ENCODE measurements around the gene APC2.
"Not testable (repeated sequence)": the region's sequence is repeated elsewhere in the genome, so short reads cannot be mapped to it uniquely, and the experiment has no call there.

Gene APC2

DNA sequence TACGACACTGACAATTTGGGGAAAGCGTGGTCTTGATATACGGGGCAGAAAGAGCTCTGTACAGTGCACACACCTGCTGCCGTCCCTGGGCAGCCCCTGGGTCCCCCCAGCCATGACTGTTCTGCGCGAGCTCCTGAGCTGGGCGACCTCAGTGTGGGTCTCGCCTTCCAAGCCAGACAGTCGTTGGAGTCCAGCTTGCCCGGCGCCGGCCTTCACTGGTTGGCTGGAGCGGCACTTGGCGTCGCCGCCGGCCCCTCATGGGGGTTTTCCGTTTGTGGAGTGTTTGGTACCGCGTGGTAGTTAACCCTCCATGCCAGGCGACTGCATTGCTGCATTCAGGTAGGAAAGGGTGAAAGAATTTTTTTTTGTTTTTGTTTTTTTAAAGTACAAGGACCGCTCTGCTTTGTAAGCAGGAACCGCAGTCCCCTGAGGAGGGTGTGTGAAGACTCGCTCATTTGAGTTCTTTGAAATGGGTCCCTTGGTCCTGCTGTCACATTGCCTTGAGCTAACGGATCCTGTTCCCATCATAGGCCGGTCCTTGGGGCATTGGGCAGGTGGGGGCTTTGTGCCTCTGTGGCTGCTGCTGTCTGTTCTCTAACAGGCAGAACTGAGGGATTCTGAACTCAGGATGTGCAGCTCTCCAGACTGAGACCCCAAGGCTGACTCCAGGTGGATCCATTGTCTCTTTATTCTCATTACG is 22.6 kb upstream of the APC2 start:
- in situ Hi-C loops (cut with HindIII; ENCODE audit: low sequenced_read_pairs), result no loop called here

DNA sequence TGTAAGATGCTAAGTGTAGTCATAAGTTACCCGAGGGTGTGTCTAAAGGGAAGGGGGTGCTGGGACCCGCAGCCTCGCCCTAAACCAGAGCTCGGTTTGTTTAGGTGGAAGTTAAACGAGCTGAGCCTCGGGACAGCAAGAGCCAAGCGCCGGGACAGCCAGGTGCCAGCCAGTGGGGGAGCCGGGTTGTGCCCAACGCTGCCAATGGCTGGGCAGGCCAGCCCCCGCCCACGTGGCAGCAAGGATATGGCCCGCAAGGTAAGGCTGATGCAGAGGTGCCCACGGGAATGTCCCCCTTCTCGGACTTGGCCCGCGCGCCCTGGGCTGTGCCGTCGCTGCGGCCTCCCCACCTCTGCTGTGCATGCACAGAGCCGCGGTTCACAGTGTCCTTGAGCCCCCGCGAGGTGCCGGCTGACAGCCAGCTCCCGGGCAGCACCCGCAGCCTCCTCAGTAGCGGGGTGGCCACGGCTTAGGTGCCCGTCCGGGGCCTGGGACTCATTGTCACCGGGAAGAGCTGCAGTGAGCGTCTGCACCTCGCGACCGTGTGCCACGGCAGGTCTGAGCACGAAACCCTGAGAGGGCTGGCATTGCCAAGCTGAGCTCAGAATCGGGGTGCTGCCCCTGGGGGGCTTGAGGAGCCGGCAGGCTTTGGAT is 21.1 kb upstream of the APC2 start:
- in situ Hi-C loops (cut with HindIII; ENCODE audit: low sequenced_read_pairs), result no loop called here

DNA sequence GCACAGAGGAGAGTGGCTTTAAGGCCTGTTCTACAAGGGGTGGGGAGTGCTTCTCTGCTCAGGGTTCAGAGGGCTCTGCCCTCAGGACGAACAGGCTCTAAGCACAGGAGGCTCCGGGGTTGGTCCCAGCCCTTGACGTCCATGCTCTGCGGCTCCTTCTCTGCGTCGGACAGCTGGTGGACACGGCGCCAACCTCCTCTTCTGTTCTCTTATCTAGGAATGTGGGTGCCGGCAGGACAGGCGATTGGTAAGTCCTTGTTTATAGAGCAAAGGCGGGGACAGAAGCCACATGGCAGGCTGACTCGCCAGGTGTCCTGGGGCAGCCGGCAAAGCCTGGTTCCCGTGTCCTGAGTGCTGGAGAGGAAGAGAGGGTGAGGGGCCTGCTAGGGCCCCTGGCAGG is 20.2 kb upstream of the APC2 start:
- in situ Hi-C loops (cut with HindIII; ENCODE audit: low sequenced_read_pairs), result no loop called here

DNA sequence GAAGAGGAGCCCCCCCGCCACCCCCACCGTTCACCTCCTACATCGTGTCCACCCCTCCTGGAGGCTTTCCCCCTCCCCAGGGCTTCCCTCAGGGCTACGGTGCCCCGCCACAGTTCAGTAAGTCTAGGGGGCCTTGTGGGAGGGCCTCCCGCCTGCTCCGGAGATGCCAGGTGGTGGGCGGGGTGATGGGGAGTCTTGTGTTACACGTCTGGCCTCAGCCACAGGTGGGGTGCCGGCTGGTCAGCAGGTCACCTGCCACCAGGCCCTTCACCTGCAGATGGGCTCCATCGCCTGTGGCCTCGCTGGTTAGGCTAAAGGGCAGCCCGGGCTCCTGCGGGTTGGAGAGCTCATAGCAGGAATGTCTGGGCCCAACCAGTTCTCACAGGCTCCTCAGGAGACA is 19.7 kb upstream of the APC2 start:
- in situ Hi-C loops (cut with HindIII; ENCODE audit: low sequenced_read_pairs), result no loop called here

DNA sequence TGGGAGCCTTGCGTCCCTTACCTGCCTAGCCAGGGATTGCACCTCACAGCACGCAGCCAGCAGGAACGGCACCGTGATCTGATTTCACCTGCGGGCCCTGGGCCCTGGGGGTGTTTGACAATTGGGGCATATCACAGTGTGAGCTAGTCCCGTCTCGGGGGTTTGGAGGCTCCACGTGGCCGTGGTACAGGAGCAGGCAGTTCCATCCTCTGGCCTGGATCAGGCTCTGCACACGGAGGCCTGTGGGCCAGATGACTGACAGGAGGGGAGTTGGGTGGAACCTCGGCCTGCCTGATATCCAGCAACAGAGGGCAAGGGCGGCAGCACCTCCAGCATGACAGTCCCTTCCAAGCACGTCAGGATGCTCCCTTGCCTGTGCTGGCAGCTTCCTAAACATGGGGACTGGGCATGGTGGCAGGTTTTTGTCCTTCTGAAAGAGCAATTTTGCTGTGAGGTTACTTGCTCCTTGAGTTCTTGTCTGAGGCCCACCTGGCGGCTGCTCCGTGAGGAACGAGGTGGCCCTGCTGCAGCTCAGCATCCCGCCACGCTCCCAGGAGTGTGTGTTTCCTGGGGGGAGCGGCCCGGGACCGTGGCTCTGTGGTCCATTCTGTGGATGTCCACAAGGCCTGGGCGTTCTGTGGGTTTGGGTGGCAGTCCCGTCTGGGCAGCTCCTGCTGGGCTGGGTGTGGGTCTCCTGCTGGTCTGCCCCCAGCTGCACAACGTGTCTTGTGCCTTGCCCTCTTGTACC is 18.0 kb upstream of the APC2 start:
- in situ Hi-C loops (cut with HindIII; ENCODE audit: low sequenced_read_pairs), result no loop called here

DNA sequence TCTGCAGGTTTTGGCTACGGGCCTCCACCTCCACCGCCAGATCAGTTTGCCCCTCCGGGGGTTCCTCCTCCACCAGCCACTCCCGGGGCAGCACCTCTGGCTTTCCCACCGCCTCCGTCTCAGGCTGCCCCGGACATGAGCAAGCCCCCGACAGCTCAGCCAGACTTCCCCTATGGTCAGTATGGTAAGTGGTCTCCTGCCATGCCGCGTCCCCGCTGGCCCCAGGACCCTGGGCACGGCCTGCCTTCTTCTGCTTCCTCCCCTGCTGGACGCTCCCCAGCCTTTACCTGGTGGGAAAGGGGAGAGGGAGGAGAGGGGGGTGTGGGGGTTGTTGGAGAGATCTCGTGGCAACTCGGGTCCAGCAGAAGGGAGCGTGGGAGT is 17.4 kb upstream of the APC2 start:
- in situ Hi-C loops (cut with HindIII; ENCODE audit: low sequenced_read_pairs), result no loop called here

DNA sequence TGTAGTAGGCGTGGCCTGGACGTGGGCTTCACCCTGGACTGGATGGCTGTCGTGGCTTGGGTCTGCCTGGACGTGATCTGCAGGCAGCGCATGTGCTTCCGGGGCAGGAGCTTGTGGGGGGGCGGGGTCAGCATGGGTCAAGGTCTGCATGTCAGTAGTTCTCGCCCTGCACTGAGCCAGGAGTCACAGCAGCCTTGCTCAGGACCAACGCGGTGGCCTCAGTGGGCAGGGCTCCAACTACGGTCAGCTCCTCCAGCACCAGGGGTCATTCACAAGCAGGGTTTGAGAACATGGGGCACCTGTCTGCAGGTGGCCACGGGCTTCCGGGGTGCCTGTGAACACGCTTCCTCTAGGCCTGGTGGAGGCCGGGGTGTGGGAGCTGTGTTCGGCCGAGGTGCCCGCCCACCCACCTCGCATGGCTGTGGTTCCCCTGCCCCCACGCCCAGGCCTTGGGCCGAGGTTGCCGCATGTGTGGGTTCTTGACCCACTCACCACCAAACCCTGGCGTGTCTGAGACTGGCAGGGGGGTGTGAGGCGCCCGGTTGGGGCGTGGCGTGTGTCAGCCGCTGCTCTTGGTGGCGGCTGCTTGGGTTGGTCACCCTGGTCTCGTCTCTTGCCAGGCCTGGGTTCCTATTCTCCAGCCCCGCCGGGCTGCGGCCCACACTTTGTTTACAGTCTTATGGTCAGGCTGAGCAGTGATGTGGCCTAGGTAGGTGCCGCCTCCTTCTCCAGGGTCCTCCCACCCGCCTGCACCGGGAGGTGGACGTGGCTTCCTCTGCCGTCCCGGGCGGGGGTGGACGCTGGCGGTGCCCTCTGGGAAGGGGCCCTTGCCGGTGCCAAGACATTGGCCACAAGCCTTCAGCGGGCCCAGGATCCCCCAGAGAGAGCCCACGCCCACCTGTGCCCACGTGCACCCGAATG is 16.5 kb upstream of the APC2 start:
- in situ Hi-C loops (cut with HindIII; ENCODE audit: low sequenced_read_pairs), result no loop called here

DNA sequence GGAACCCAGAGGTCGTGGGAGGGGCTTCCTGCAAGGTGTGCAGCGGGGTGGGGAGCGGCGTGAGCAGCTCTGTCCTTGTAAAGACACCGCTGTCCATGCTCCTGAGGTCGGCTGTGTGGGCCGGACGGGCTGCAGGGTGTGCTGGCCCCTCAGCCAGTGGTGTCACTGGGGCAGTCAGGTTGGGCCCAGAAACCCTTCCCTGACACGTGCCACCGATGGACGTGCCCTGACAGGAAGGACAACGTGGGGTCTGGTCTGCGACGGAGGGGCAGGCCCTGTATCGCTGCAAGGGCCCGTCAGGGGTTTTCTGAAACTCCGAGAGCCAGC is 15.9 kb upstream of the APC2 start:
- in situ Hi-C loops (cut with HindIII; ENCODE audit: low sequenced_read_pairs), result no loop called here

DNA sequence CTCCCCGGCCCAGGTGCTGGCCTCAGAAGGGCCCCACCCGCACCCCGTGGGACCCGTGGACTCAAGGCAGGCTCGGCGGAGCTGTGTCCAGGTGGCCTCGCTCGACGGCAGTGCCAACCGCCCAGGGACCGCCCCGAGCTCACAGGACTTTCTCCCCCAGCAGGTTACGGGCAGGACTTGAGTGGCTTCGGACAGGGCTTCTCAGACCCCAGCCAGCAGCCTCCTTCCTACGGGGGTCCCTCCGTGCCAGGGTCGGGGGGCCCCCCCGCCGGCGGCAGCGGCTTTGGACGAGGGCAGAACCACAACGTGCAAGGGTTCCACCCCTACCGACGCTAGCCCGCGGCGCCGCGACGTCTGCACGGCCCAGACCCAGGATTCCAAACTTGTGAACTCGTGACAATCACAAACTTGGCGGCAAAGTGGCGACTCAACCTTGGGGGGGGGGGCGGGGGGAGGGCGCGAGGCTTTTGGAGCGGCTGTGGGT is 15.3 kb upstream of the APC2 start:
- in situ Hi-C loops (cut with HindIII; ENCODE audit: low sequenced_read_pairs), result no loop called here

DNA sequence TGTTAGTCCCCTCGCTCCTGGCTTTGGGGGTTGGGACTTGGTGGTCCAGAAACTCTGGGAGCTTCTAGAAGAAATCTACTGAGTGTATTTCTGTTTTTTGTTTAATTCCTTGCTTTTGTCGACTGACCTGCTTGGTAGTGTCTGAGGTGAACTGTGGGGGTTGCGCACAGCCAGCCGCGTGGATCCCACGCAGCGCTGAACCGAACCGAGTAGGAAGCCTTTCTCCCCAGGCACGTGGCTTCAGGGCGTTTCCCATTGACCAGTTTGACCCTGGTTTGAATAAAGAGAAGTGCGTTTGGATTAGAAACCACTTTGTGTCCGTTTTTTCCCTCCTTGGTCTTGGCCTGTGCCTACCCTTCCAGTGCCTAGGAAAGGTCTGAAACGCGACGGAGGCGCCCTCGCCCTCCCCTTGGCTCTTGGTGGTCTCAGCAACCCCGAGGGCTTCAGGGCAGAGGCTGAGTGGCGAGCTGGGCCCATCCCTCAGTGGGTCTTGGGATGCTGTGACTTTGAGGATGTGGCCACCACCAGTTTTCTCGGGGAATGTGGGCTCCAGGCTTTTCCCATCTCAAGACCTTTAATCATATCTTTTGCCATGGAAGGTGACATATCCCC is 14.4 kb upstream of the APC2 start:
- in situ Hi-C loops (cut with HindIII; ENCODE audit: low sequenced_read_pairs), result no loop called here

DNA sequence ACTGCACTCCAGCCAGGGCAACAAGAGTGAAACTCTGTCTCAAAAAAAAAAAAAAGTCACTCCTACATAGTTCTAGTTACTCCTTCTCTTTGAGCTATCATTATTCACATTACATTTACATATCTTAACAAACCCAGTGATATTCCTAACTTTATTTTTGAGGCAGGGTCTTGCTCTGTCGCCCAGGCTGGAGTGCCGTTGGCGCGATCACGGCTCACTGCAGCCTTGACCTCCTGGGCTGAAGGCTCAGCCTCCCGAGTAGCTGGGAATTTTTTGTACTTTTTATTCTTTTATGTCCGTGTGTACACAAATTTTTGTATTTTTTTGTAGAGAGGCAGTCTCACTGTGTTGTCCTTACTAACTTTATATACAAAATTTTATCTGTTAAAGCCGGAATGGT is 12.3 kb upstream of the APC2 start:
- in situ Hi-C loops (cut with HindIII; ENCODE audit: low sequenced_read_pairs), result no loop called here

DNA sequence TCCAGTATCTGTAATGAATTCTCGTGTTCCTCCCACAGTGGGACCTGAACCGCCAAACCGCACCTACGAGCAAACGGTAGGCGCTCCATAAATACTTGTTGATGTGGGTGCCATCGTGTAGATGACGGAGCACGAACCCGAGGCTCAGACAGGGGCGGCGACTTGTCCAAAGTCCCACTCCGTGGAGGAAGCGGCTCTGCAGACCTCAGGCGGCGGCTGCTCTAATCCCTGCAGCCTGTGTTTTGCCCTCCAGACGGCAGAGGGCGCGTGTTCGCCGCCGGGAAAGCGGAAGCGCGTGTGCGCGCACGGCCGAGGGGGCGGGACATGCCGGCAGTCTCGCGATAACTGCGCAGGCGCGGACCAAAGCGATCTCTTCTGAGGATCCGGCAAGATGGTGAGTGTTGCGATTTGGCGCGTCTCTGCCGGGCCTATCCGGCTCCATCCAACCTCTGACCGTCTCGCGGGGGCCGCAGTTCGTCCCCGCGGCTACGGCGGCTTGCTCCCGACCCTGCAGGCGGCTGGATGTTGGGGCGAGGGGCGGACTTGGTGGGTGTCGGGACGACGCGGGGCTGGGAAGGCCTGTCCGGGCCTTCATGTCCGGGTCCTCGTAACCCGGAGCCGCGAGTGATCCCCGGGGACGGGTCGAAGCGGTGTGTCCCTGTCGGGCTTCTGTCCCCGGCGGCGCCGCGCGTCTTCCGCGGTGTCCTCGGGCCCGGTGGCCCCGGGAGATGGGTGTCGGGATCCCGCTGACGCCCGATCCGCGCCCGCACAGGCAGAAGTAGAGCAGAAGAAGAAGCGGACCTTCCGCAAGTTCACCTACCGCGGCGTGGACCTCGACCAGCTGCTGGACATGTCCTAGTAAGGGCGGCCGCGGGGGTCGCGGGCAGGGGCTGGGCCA is 11.6 kb upstream of the APC2 start, which contains the start of gene RPS15:
RPS15 (plus strand) TSS at position 362 of the 898 bp plus-strand sequence; CDS start at position 392, 30 bp downstream.
- in situ Hi-C loops (cut with HindIII; ENCODE audit: low sequenced_read_pairs), result no loop called here

DNA sequence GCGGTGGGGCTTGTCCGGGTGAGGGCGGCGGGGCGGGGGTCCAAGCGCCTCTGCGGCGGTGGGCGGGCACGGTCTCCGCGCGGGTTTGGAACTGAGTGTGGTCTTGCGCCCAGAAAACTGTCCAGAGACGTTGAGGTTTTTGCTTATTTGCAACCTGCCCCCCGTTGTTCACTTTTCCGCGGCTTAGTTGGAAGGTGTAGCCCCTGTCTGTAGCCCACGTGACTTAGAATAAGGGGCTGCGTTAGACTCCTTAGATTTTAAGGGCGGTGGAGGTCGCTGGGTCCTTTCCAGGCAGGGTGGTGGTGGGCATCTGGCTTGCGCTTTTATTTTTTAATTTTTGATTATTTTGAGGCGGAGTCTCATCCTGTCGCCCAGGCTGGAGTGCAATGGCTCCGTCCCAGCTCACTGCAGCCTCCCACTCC is 11.0 kb upstream of the APC2 start:
- in situ Hi-C loops (cut with HindIII; ENCODE audit: low sequenced_read_pairs), result no loop called here

DNA sequence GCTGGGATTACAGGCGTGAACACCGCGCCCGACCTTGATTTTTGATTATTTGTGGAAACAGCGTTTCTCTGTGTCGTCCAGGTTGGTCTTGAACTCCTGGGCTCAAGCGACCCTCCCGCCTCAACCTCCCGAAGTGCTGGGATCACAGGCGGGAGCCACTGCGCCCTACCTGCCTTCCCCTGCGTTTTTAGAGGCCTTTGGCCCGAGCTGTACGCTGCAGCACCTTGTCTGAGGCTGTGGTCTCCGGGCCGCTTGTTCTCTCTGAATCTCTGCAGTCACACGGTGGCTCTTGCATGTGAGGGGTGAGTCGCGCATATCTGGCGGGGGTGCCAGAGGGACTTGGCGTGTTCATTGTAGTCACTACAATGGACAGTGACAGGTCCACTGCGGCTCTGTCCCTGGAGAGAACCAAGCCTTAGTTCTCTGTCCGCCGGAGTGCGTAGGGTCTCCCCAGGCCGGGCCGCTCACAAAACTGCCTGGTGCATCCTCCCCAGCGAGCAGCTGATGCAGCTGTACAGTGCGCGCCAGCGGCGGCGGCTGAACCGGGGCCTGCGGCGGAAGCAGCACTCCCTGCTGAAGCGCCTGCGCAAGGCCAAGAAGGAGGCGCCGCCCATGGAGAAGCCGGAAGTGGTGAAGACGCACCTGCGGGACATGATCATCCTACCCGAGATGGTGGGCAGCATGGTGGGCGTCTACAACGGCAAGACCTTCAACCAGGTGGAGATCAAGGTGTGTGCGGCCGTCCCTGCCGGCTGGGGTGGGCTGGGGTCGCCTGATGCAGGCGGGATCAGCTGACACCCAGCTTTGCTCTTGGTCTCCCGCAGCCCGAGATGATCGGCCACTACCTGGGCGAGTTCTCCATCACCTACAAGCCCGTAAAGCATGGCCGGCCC is 10.2 kb upstream of the APC2 start:
- in situ Hi-C loops (cut with HindIII; ENCODE audit: low sequenced_read_pairs), result not testable (repeated sequence)

DNA sequence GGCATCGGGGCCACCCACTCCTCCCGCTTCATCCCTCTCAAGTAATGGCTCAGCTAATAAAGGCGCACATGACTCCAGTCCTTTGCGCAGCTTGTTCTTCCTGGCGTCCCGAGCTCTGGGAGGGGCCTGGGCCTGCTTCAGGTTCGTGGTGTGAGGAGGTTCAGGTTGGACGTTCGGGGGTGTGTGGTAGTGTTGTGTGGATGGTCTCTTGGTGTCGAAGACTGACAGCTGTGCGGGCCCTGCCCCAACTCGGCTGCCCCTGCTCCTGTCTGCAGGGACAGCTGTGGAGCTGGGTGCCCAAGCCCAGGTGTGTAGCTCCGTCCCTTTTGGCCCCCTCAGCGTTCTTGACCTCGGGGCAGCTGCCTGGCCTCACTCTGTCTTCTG is 9.5 kb upstream of the APC2 start:
- in situ Hi-C loops (cut with HindIII; ENCODE audit: low sequenced_read_pairs), result no loop called here

DNA sequence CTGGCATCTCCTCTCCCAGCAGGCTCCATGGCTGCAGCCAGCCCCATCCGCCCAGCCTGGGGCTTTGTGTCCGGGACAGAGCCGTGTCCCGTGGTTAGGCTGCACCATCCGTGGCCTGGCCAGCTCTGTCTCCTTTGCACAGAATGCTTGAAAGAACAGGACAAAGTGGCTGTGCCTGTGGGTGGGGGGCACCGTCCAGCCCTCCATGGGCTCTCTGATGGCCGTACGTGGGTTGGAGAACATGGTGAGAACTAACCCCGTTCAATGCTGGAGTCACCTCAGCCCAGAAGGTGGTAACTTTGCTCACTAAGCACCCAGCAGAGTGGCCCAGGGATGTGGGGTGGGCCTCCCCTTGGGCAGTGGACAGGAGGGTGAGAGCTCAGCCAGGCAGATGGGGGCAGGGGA is 8.9 kb upstream of the APC2 start:
- in situ Hi-C loops (cut with HindIII; ENCODE audit: low sequenced_read_pairs), result no loop called here

DNA sequence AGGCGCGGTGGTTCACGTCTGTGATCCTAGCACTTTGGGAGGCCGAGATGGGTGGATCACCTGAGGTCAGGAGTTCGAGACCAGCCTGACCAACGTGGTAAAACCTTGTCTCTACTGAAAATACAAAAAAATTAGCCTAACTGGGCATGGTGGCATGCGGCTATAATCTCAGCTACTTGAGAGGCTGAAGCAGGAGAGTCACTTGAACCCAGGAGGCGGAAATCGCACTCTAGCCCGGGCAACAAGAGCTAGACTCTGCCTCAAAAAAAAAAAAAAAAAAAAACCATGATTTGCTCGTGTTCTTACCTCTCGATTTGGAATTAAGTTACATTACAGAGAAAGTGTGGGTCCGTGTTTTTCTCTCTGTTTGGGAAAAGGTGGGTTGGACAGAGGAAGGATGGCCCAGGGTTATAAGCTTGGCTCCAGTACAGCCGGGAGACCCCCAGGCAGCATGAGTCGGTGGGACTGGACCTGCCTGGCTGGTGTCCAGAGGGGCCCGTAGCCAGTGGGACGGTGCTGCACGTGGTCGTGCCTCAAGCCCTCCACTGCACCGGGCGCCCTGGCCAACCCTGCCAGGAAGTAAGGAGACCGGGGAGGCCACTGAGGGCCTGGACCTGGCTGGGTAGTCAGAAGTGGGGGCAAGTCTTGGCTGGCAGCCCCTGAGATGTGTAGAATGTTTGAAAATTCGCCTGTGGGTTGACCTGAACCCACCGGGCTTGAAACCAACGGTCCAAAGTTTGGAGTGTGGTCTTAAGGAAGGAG is 8.1 kb upstream of the APC2 start:
- in situ Hi-C loops (cut with HindIII; ENCODE audit: low sequenced_read_pairs), result no loop called here

Measured in DLD1 (cell line).